ENCODE measurements around the gene ACTR2. TPM values are rescaled to one million over a fixed set of nuclear protein-coding genes. Genes with fewer than 3 reads are reported as not detected.
"Not testable (repeated sequence)": the region's sequence is repeated elsewhere in the genome, so short reads cannot be mapped to it uniquely, and the experiment has no call there.

ACTR2 gene
- total RNA-seq, 1 donor from 2014 or later = 279 TPM

- no peak for ATAC-seq
- DNase-seq = no peak
- Histone ChIP-seq H3K9me3 (no peaks in the 10 kb centered on the region), H3K4me1 (peaks cover 12% of the 10 kb centered on the region), H3K4me3 (no peak overlapping the region), H3K27ac (no peak overlapping the region), H3K27me3 (ENCODE audit: low read depth) (no peaks in the 10 kb centered on the region), H3K36me3 (peaks cover 49% of the 10 kb centered on the region)
- no peak for TF ChIP-seq CTCF (IDR thresholded peaks at IDR 0.05)
- intact Hi-C loops (cut with DNase I) = no loop called here
Observed at GRCh38 chr2:65313954-65314256, 86.3 kb downstream of the ACTR2 start.

GRCh38 chr2:65314801-65315441 is 87.3 kb downstream of the ACTR2 start:
- DNase-seq (no peak), ATAC-seq (no peak)
- no peak overlapping the region for H3K27ac ChIP-seq
- peaks cover 2% of the 10 kb centered on the region for H3K4me1 ChIP-seq
- no peak overlapping the region for H3K4me3 ChIP-seq
- intact Hi-C loops (cut with DNase I) = no loop called here
- no peak for TF ChIP-seq CTCF (IDR thresholded peaks at IDR 0.05)
- no peaks in the 10 kb centered on the region for H3K27me3 ChIP-seq (ENCODE audit: low read depth)
- no peaks in the 10 kb centered on the region for H3K9me3 ChIP-seq
- H3K36me3 ChIP-seq = peaks cover 49% of the 10 kb centered on the region

- Histone ChIP-seq H3K27me3 (ENCODE audit: low read depth) (no peaks in the 10 kb centered on the region), H3K36me3 (peaks cover 49% of the 10 kb centered on the region), H3K27ac (peak overlapping the region; percentile 62), H3K4me1 (no peaks in the 10 kb centered on the region), H3K4me3 (no peak overlapping the region), H3K9me3 (no peaks in the 10 kb centered on the region)
- intact Hi-C loops (cut with DNase I) = no loop called here
- TF ChIP-seq CTCF (IDR thresholded peaks at IDR 0.05) = no peak
- peak; percentile 58 for DNase-seq
- peak; percentile 63 to 77 for ATAC-seq
Observed at GRCh38 chr2:65316072-65316471, 88.4 kb downstream of the ACTR2 start.

- H3K9me3 ChIP-seq; H3K4me3 ChIP-seq; H3K4me1 ChIP-seq; H3K27ac ChIP-seq; H3K27me3 ChIP-seq (ENCODE audit: low read depth); ATAC-seq; intact Hi-C loops (cut with DNase I); DNase-seq: not testable (repeated sequence)
- H3K36me3 ChIP-seq = peaks cover 45% of the 10 kb centered on the region
Observed at GRCh38 chr2:65317351-65317750, 89.7 kb downstream of the ACTR2 start.

- Histone ChIP-seq H3K4me1 (no peaks in the 10 kb centered on the region), H3K9me3 (no peaks in the 10 kb centered on the region), H3K4me3 (no peak overlapping the region), H3K27ac (no peak overlapping the region), H3K27me3 (ENCODE audit: low read depth) (no peaks in the 10 kb centered on the region), H3K36me3 (peaks cover 40% of the 10 kb centered on the region)
- intact Hi-C loops (cut with DNase I) = no loop called here
- no peak for TF ChIP-seq CTCF (IDR thresholded peaks at IDR 0.05)
- DNase-seq (no peak), ATAC-seq (no peak)
Observed at GRCh38 chr2:65317841-65318240, 90.2 kb downstream of the ACTR2 start.

- Histone ChIP-seq H3K4me1 (no peaks in the 10 kb centered on the region), H3K36me3 (peaks cover 27% of the 10 kb centered on the region), H3K27ac (no peak overlapping the region), H3K27me3 (ENCODE audit: low read depth) (no peaks in the 10 kb centered on the region), H3K9me3 (no peaks in the 10 kb centered on the region), H3K4me3 (no peak overlapping the region)
- DNase-seq = no peak
- no peak for TF ChIP-seq CTCF (IDR thresholded peaks at IDR 0.05)
- no peak for ATAC-seq
- intact Hi-C loops (cut with DNase I) = no loop called here
Observed at GRCh38 chr2:65319072-65319673, 91.5 kb downstream of the ACTR2 start.
